WI38 (cell line): Measurements from ENCODE around the gene FYN.

Experiments used
- H3K4me3 ChIP-seq: 2 replicates; pipeline ENCODE4 v1.5.1; 2011; ENCODE audit warnings: low read depth, mild to moderate bottlenecking, control low read depth, low read length
- CTCF ChIP-seq: IDR thresholded peaks from 2 replicates; pipeline ENCODE4 v1.5.1; 2012; ENCODE audit warnings: low read depth, mild to moderate bottlenecking, control low read depth, low read length

The FYN gene

GRCh38 chr6:111831408-111831807, 41.8 kb downstream of the FYN start:
- no peak for TF ChIP-seq CTCF

GRCh38 chr6:111829998-111830397, 43.3 kb downstream of the FYN start:
- no peak for TF ChIP-seq CTCF

More at GRCh38 chr6:111831408-111831807, 41.8 kb downstream of the FYN start:
- H3K4me3 ChIP-seq: no peak overlapping the region

GRCh38 chr6:111829581-111829980, 43.7 kb downstream of the FYN start:
- no peak for TF ChIP-seq CTCF
- no peak overlapping the region for H3K4me3 ChIP-seq

More at GRCh38 chr6:111829998-111830397, 43.3 kb downstream of the FYN start:
- H3K4me3 ChIP-seq: no peak overlapping the region

GRCh38 chr6:111828809-111829208, 44.4 kb downstream of the FYN start:
- TF ChIP-seq CTCF: no peak

GRCh38 chr6:111825439-111826086, 47.7 kb downstream of the FYN start:
- H3K4me3 ChIP-seq: no peak overlapping the region
- TF ChIP-seq CTCF: no peak

More at GRCh38 chr6:111828809-111829208, 44.4 kb downstream of the FYN start:
- H3K4me3 ChIP-seq: no peak overlapping the region

- H3K4me3 ChIP-seq: no peak overlapping the region
- TF ChIP-seq CTCF: no peak
Measured at GRCh38 chr6:111824608-111825337, 48.5 kb downstream of the FYN start.
